Stomach (tissue), 9 donors: ENCODE data around the gene CEP20. TPM values are rescaled to one million over a fixed set of nuclear protein-coding genes. Genes with fewer than 3 reads are reported as not detected.

Experiments used
- DNase-seq, 2 donors: peaks; one replicate each; pipeline versions ENCODE4 v3.0.0 to v3.0.0-alpha.2; 2013 to 2019
- H3K27ac ChIP-seq, 5 donors: fragments of 200-600 bp in 4 of 5; sonication (generic) in 4 of 5; one replicate each; pipeline ENCODE4 v1.5.1; 2013 to 2019; ENCODE audit warnings: mild to moderate bottlenecking in 1 of 5, moderate library complexity in 1 of 5
- H3K27me3 ChIP-seq, 3 donors: fragments of 200-600 bp; sonication (generic); one replicate each; pipeline ENCODE4 v1.5.1; 2017 to 2019; ENCODE audit warnings: mixed run types in 1 of 3
- H3K36me3 ChIP-seq, 4 donors: fragments of 200-600 bp; sonication (generic); 1 replicate in 3 of 4; 2 replicates in 1 of 4; pipeline ENCODE4 v1.5.1; 2016 to 2019
- H3K4me1 ChIP-seq, 4 donors: fragments of 200-600 bp; sonication (generic); one replicate each; pipeline ENCODE4 v1.5.1; 2016 to 2019
- H3K4me3 ChIP-seq, 4 donors: fragments of 200-600 bp; sonication (generic) in 3 of 4; one replicate each; pipeline ENCODE4 v1.5.1; 2016 to 2019; ENCODE audit warnings: mild to moderate bottlenecking in 1 of 4
- H3K9me3 ChIP-seq, 4 donors: fragments of 200-600 bp; sonication (generic); one replicate each; pipeline ENCODE4 v1.5.1; 2016 to 2019
- CTCF ChIP-seq, 7 experiments: fragments of 450-650 bp in 4 of 7; fragments of 200-600 bp in 3 of 7; sonication (generic) in 3 of 7; IDR thresholded peaks; one replicate each; pipeline ENCODE4 v1.5.1; 2016 to 2019; ENCODE audit warnings: antibody characterized with exemption in 7 of 7, control low read depth in 2 of 7, mild to moderate bottlenecking in 1 of 7
- EP300 ChIP-seq: sonication (generic); formaldehyde crosslinking; IDR thresholded peaks from one replicate; pipeline ENCODE4 v1.6.1; 2017; ENCODE audit warnings: antibody characterized with exemption
- POLR2A ChIP-seq, 4 donors: fragments of 450-650 bp; IDR thresholded peaks; one replicate each; pipeline ENCODE4 v1.6.1; 2016; ENCODE audit warnings: antibody characterized with exemption in 4 of 4, control low read depth in 2 of 4, mild to moderate bottlenecking in 1 of 4, moderate library complexity in 1 of 4
- POLR2AphosphoS5 ChIP-seq, 3 donors: sonication (generic); formaldehyde crosslinking; IDR thresholded peaks; one replicate each; pipeline ENCODE4 v1.6.1; 2016; ENCODE audit warnings: antibody characterized with exemption in 3 of 3
- WGBS, 5 donors: extraction: QIAGEN DNeasy Blood & Tissue Kit in 3 of 5; methylation state at CpG; one replicate each; pipeline versions ENCODE4 v1.1.5 to v1.1.7; 2013 to 2018; 5-methylcytosine and 5-hydroxymethylcytosine counted together
- intact Hi-C: fragments of 100-400 bp; cut with DNase I; formaldehyde crosslinking; loops from one replicate; pipeline ENCODE4 v1.15.1; 2023; ENCODE audit warnings: low total_unique reads
- polyA plus RNA-seq, 3 donors: library from polyadenylated mRNA; stranded (reverse); fragments of 200-250 nt; gene quantifications; one replicate each; pipeline ENCODE4 v1.2.3, GENCODE V29; 2013
- total RNA-seq, 5 donors: library from RNA; depleted of rRNA; stranded (reverse); fragments of >200 nt; gene quantifications; one replicate each; pipeline versions ENCODE4 v1.1.0 to v1.2.3, GENCODE V29; 2014 to 2016
- donor health status: healthy with polysubstance abuse.
- donor health status: Bipolar disorder and iron deficiency.
- donor health status: healthy.

CEP20 gene
- total and polyA plus RNA-seq, 8 donors = 7.0 to 40.0 (median 17.8) TPM

GRCh38 chr16:15873737-15874136, 14.7 kb downstream of the CEP20 start:
- 89 to 100% (median 95%) methylated on average over 1 of the region's 1 CpG for WGBS, 5 donors
- Histone ChIP-seq H3K9me3 (no peaks in the 10 kb centered on the region), H3K27ac (peak overlapping the region in 2 of 5 donors; percentile 12 to 74), H3K36me3 (peaks cover 19 to 77% (median 67%) of the 10 kb centered on the region in 4 donors), H3K4me1 (peaks cover 0 to 15% (median 8%) of the 10 kb centered on the region in 4 donors), H3K4me3 (no peak overlapping the region), H3K27me3 (no peaks in the 10 kb centered on the region)
- intact Hi-C loops = no loop called here
- no peak for TF ChIP-seq EP300
- no peak for TF ChIP-seq POLR2AphosphoS5 (IDR thresholded peaks at IDR 0.05)
- no peak for TF ChIP-seq POLR2A (IDR thresholded peaks at IDR 0.05)
- TF ChIP-seq CTCF (IDR thresholded peaks at IDR 0.05) = no peak
- DNase-seq = no peak

GRCh38 chr16:15873301-15873700, 15.1 kb downstream of the CEP20 start:
- Histone ChIP-seq H3K9me3 (no peaks in the 10 kb centered on the region), H3K4me3 (no peak overlapping the region), H3K27ac (peak overlapping the region in 2 of 5 donors; percentile 12 to 74), H3K4me1 (peaks cover 0 to 16% (median 8%) of the 10 kb centered on the region in 4 donors), H3K27me3 (no peaks in the 10 kb centered on the region), H3K36me3 (peaks cover 19 to 77% (median 67%) of the 10 kb centered on the region in 4 donors)
- no peak for DNase-seq
- TF ChIP-seq EP300 = no peak
- TF ChIP-seq POLR2A (IDR thresholded peaks at IDR 0.05) = no peak
- no peak for TF ChIP-seq CTCF (IDR thresholded peaks at IDR 0.05)
- no peak for TF ChIP-seq POLR2AphosphoS5 (IDR thresholded peaks at IDR 0.05)
- WGBS, 5 donors = 77 to 94% (median 85%) methylated on average over 2 of the region's 2 CpGs
- intact Hi-C loops = no loop called here

- 74 to 90% (median 85%) methylated on average over 5 of the region's 5 CpGs for WGBS, 5 donors
- no peaks in the 10 kb centered on the region for H3K27me3 ChIP-seq
- no peak for TF ChIP-seq POLR2AphosphoS5 (IDR thresholded peaks at IDR 0.05)
- no peak for TF ChIP-seq CTCF (IDR thresholded peaks at IDR 0.05)
- no peak for TF ChIP-seq POLR2A (IDR thresholded peaks at IDR 0.05)
- TF ChIP-seq EP300 = no peak
- no peak overlapping the region for H3K27ac ChIP-seq
- no peak for DNase-seq
- intact Hi-C loops = no loop called here
- no peak overlapping the region for H3K4me3 ChIP-seq
- no peaks in the 10 kb centered on the region for H3K9me3 ChIP-seq
- peaks cover 0 to 31% (median 4%) of the 10 kb centered on the region in 4 donors for H3K4me1 ChIP-seq
- H3K36me3 ChIP-seq = peaks cover 7 to 84% (median 77%) of the 10 kb centered on the region in 4 donors
Measured at GRCh38 chr16:15870011-15870410, 18.4 kb downstream of the CEP20 start.

- Histone ChIP-seq H3K27me3 (no peaks in the 10 kb centered on the region), H3K36me3 (peaks cover 7 to 66% (median 60%) of the 10 kb centered on the region in 4 donors), H3K27ac (no peak overlapping the region), H3K9me3 (no peaks in the 10 kb centered on the region), H3K4me3 (no peak overlapping the region), H3K4me1 (peaks cover 0 to 26% (median 0%) of the 10 kb centered on the region in 4 donors)
- no peak for DNase-seq
- no peak for TF ChIP-seq POLR2A (IDR thresholded peaks at IDR 0.05)
- no peak for TF ChIP-seq POLR2AphosphoS5 (IDR thresholded peaks at IDR 0.05)
- TF ChIP-seq CTCF (IDR thresholded peaks at IDR 0.05) = no peak
- TF ChIP-seq EP300 = no peak
- 74 to 81% (median 78%) methylated on average over 5 of the region's 5 CpGs for WGBS, 5 donors
- intact Hi-C loops = no loop called here
Measured at GRCh38 chr16:15866451-15866850, 22.0 kb downstream of the CEP20 start.
